Gastrocnemius medialis (tissue), 4 donors: ENCODE data around the gene SHISA6.

Source experiments
- CTCF ChIP-seq, 5 experiments: fragments of 450-650 bp in 3 of 5; fragments of 200-600 bp in 2 of 5; sonication (generic) in 2 of 5; IDR thresholded peaks in 4 of 5; conservative IDR thresholded peaks in 1 of 5; 1 replicate in 4 of 5; 2 replicates in 1 of 5; pipeline ENCODE4 v1.5.1; 2016 to 2019; ENCODE audit warnings: antibody characterized with exemption in 5 of 5, mild to moderate bottlenecking in 3 of 5, moderate library complexity in 3 of 5
- POLR2A ChIP-seq, 2 donors: fragments of 450-650 bp; IDR thresholded peaks; one replicate each; pipeline ENCODE4 v1.6.1; 2017; ENCODE audit warnings: antibody characterized with exemption in 2 of 2, mild to moderate bottlenecking in 2 of 2, moderate library complexity in 2 of 2

GRCh38 chr17:11251561-11252107 lies 10.6 kb downstream of the SHISA6 start:
- TF ChIP-seq CTCF (IDR thresholded peaks at IDR 0.05 in 4 of 5, conservative IDR thresholded peaks at IDR 0.05 in 1 of 5) (no peak), POLR2A (IDR thresholded peaks at IDR 0.05) (no peak)
